Esophagus (tissue), 2 donors: ENCODE measurements around the gene MTMR2. TPM values are rescaled to one million over a fixed set of nuclear protein-coding genes. Genes with fewer than 3 reads are reported as not detected.

Source experiments
- H3K27ac ChIP-seq, 2 donors: one replicate each; pipeline ENCODE4 v1.5.1; 2013; ENCODE audit warnings: low read depth in 2 of 2, mild to moderate bottlenecking in 2 of 2, inconsistent platforms in 1 of 2, low read length in 1 of 2, moderate library complexity in 1 of 2
- H3K27me3 ChIP-seq, 2 donors: one replicate each; pipeline ENCODE4 v1.6.1; 2013; ENCODE audit warnings: low read length in 2 of 2, control low read depth in 1 of 2, mild to moderate bottlenecking in 1 of 2; ENCODE audit not compliant: insufficient read depth in 2 of 2, control insufficient read depth in 1 of 2
- H3K36me3 ChIP-seq, 2 donors: one replicate each; pipeline ENCODE4 v1.6.1; 2013; ENCODE audit warnings: low read length in 1 of 2; ENCODE audit not compliant: control insufficient read depth in 2 of 2, insufficient read depth in 2 of 2
- H3K4me1 ChIP-seq, 2 donors: one replicate each; pipeline ENCODE4 v1.6.1; 2013; ENCODE audit warnings: low read length in 1 of 2; ENCODE audit not compliant: control insufficient read depth in 2 of 2, insufficient read depth in 2 of 2
- H3K4me3 ChIP-seq, 2 donors: one replicate each; pipeline ENCODE4 v1.5.1; 2013; ENCODE audit warnings: low read length in 2 of 2, mild to moderate bottlenecking in 2 of 2, low read depth in 1 of 2, moderate library complexity in 1 of 2
- H3K9me3 ChIP-seq, 2 donors: one replicate each; pipeline ENCODE4 v1.6.1; 2013; ENCODE audit warnings: mild to moderate bottlenecking in 2 of 2, low read depth in 1 of 2, low read length in 1 of 2, moderate library complexity in 1 of 2; ENCODE audit not compliant: control insufficient read depth in 2 of 2, insufficient read depth in 1 of 2
- WGBS, 2 donors: extraction: QIAGEN DNeasy Blood & Tissue Kit; methylation state at CpG; one replicate each; pipeline ENCODE4 v1.1.7; 2013; 5-methylcytosine and 5-hydroxymethylcytosine counted together
- polyA plus RNA-seq, 2 donors: library from polyadenylated mRNA; stranded (reverse); fragments of 200-250 nt; gene quantifications; one replicate each; pipeline ENCODE4 v1.2.3, GENCODE V29; 2013
- donor health status: healthy with polysubstance abuse.
- donor health status: Bipolar disorder and iron deficiency.

The MTMR2 gene
- polyA plus RNA-seq, 2 donors: 5.6 to 10.0 TPM

GRCh38 chr11:95835768-95836488 is 88.0 kb downstream of the MTMR2 start:
- WGBS, 2 donors: 6 to 12% methylated on average over 3 of the region's 3 CpGs
- Histone ChIP-seq H3K27ac (no peak overlapping the region), H3K9me3 (no peaks in the 10 kb centered on the region), H3K36me3 (peaks cover 0 to 2% of the 10 kb centered on the region in 2 donors), H3K4me1 (no peaks in the 10 kb centered on the region), H3K27me3 (no peaks in the 10 kb centered on the region), H3K4me3 (no peak overlapping the region)

GRCh38 chr11:95835351-95835750 is 88.6 kb downstream of the MTMR2 start:
- H3K4me1 ChIP-seq: no peaks in the 10 kb centered on the region
- H3K27me3 ChIP-seq: no peaks in the 10 kb centered on the region
- peaks cover 0 to 2% of the 10 kb centered on the region in 2 donors for H3K36me3 ChIP-seq
- no peak overlapping the region for H3K27ac ChIP-seq
- no peaks in the 10 kb centered on the region for H3K9me3 ChIP-seq
- 58 to 63% methylated on average over 3 of the region's 3 CpGs for WGBS, 2 donors
- H3K4me3 ChIP-seq: no peak overlapping the region

GRCh38 chr11:95833378-95833777 is 90.5 kb downstream of the MTMR2 start:
- no peaks in the 10 kb centered on the region for H3K9me3 ChIP-seq
- H3K36me3 ChIP-seq: peaks cover 0 to 2% of the 10 kb centered on the region in 2 donors
- no peak overlapping the region for H3K4me3 ChIP-seq
- 40 to 67% methylated on average over 1 of the region's 1 CpG for WGBS, 2 donors
- no peak overlapping the region for H3K27ac ChIP-seq
- H3K4me1 ChIP-seq: no peaks in the 10 kb centered on the region
- no peaks in the 10 kb centered on the region for H3K27me3 ChIP-seq

GRCh38 chr11:95832763-95833162 is 91.1 kb downstream of the MTMR2 start:
- 77 to 78% methylated on average over 3 of the region's 3 CpGs for WGBS, 2 donors
- H3K27me3 ChIP-seq: no peaks in the 10 kb centered on the region
- no peaks in the 10 kb centered on the region for H3K9me3 ChIP-seq
- peaks cover 0 to 2% of the 10 kb centered on the region in 2 donors for H3K36me3 ChIP-seq
- no peak overlapping the region for H3K4me3 ChIP-seq
- no peaks in the 10 kb centered on the region for H3K4me1 ChIP-seq
- no peak overlapping the region for H3K27ac ChIP-seq

- H3K36me3 ChIP-seq: peaks cover 0 to 2% of the 10 kb centered on the region in 2 donors
- H3K4me1 ChIP-seq: no peaks in the 10 kb centered on the region
- 39 to 50% methylated on average over 2 of the region's 2 CpGs for WGBS, 2 donors
- no peaks in the 10 kb centered on the region for H3K9me3 ChIP-seq
- no peak overlapping the region for H3K27ac ChIP-seq
- no peaks in the 10 kb centered on the region for H3K27me3 ChIP-seq
- H3K4me3 ChIP-seq: no peak overlapping the region
These were observed 92.6 kb downstream of the MTMR2 start for GRCh38 chr11:95831198-95831883.

GRCh38 chr11:95829580-95830259 is 94.2 kb downstream of the MTMR2 start:
- H3K4me3 ChIP-seq: no peak overlapping the region
- no peaks in the 10 kb centered on the region for H3K4me1 ChIP-seq
- peaks cover 2 to 4% of the 10 kb centered on the region in 2 donors for H3K36me3 ChIP-seq
- no peaks in the 10 kb centered on the region for H3K27me3 ChIP-seq
- no peaks in the 10 kb centered on the region for H3K9me3 ChIP-seq
- 82 to 87% methylated on average over 1 of the region's 1 CpG for WGBS, 2 donors
- no peak overlapping the region for H3K27ac ChIP-seq

- H3K4me1 ChIP-seq: no peaks in the 10 kb centered on the region
- H3K27ac ChIP-seq: no peak overlapping the region
- 64 to 71% methylated on average over 4 of the region's 4 CpGs for WGBS, 2 donors
- H3K36me3 ChIP-seq: peaks cover 0 to 4% of the 10 kb centered on the region in 2 donors
- no peaks in the 10 kb centered on the region for H3K9me3 ChIP-seq
- H3K27me3 ChIP-seq: no peaks in the 10 kb centered on the region
- H3K4me3 ChIP-seq: no peak overlapping the region
These were observed 96.2 kb downstream of the MTMR2 start for GRCh38 chr11:95827696-95828095.

- Histone ChIP-seq H3K36me3 (peaks cover 0 to 4% of the 10 kb centered on the region in 2 donors), H3K4me3 (no peak overlapping the region), H3K27me3 (no peaks in the 10 kb centered on the region), H3K9me3 (no peaks in the 10 kb centered on the region), H3K4me1 (no peaks in the 10 kb centered on the region), H3K27ac (no peak overlapping the region)
- 70 to 86% methylated on average over 2 of the region's 2 CpGs for WGBS, 2 donors
These were observed 102.3 kb downstream of the MTMR2 start for GRCh38 chr11:95821640-95822039.

GRCh38 chr11:95816037-95816436 is 107.9 kb downstream of the MTMR2 start:
- H3K4me3 ChIP-seq: no peak overlapping the region
- H3K9me3 ChIP-seq: no peaks in the 10 kb centered on the region
- H3K4me1 ChIP-seq: no peaks in the 10 kb centered on the region
- no peaks in the 10 kb centered on the region for H3K36me3 ChIP-seq
- no peak overlapping the region for H3K27ac ChIP-seq
- WGBS, 2 donors: 92 to 96% methylated on average over 2 of the region's 2 CpGs
- no peaks in the 10 kb centered on the region for H3K27me3 ChIP-seq
